Activated CD4-positive, CD25-positive, alpha-beta regulatory T cell treated with anti-CD3 and anti-CD28 coated beads, Interleukin-2, amount 50 U/mL, for 72 hours (primary cell): ENCODE measurements around the gene MYO15B.
"Not testable (repeated sequence)": the region's sequence is repeated elsewhere in the genome, so short reads cannot be mapped to it uniquely, and the experiment has no call there.

Experiments
- DNase-seq: peaks from one replicate; pipeline ENCODE4 v3.0.0; 2021

The MYO15B gene

DNA sequence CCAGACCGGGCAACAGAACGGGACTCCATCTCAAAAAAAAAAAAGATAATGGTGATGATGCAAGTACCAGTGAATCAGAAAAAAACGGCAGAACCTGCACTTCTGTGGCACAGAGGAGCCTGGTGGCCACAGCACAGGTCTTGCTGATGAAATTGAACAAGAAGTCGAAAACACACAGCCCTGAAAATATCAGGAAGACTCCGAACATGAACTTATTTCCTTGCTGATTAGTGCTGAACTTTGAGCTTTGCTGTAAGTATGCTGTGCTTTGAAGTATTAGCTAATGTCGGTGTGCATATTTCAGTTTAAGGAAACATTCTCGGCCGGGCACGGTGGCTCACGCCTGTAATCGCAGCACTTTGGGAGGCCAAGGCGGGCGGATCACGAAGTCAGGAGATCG, 10.9 kb upstream of the MYO15B start:
- no peak for DNase-seq

DNA sequence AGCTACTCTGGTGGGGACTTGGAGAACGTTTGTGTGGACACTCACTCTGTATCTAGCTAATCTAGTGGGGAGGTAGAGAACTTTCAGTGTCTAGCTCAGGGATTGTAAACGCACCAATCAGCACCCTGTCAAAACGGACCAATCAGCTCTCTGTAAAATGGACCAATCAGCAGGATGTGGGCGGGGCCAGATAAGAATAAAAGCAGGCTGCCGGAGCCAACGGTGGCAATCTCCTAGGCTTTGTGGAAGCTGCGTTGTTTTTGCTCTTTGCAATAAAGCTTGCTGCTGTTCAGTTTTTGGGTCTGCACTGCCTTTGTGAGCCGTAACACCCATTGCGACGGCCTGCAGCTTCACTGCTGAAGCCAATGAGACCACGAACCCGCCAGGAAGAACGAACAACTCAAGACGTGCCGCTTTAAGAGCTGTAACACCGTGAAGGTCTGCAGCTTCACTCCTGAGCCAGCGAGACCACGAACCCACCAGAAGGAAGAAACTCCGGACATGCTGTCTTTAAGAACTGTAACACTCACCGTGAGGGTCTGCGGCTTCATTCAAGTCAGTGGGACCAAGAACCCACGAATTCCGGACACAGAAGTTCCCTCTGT, 6.4 kb upstream of the MYO15B start:
- peak; percentile 61 for DNase-seq

- not testable (repeated sequence) for DNase-seq
Measured at GRCh38 chr17:75583197-75583596, 4.4 kb upstream of the MYO15B start.

DNA sequence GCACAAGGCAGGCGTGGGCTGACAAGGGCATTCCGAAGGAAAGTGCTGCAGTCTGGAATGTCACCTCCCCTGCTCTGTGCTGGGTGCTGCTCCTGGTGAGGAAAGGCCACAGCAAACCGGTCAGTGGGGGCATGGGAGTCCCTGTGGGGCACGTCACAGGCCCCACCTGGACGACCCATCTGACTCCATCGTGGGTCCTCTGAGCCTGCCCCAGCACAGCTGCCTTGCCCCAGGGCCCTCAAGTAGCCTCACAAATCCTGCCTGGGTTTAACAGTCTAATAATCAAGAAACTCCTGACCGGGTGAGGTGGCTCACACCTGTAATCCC, 2.8 kb upstream of the MYO15B start:
- no peak for DNase-seq

DNA sequence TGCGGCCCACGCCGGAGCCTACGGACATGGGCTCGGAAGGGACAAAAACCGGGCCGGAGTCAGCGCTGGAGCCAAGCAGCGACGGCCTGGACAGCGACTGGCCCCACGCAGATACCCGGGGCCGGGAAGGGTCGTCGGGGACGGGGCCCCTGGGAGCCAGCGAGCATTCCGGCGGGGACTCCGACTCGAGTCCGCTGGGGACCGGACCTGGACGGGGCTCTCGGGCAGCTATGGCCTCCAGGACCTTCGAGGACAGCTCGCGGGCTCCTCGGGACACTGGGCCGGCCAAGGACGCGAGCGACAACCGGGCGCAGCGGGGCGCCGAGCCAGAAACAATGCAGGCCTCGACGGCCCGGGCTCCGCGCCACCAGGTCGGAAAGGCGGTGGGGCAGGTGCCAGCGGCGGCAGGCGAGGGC, 1.0 kb downstream of the MYO15B start:
- no peak for DNase-seq

DNA sequence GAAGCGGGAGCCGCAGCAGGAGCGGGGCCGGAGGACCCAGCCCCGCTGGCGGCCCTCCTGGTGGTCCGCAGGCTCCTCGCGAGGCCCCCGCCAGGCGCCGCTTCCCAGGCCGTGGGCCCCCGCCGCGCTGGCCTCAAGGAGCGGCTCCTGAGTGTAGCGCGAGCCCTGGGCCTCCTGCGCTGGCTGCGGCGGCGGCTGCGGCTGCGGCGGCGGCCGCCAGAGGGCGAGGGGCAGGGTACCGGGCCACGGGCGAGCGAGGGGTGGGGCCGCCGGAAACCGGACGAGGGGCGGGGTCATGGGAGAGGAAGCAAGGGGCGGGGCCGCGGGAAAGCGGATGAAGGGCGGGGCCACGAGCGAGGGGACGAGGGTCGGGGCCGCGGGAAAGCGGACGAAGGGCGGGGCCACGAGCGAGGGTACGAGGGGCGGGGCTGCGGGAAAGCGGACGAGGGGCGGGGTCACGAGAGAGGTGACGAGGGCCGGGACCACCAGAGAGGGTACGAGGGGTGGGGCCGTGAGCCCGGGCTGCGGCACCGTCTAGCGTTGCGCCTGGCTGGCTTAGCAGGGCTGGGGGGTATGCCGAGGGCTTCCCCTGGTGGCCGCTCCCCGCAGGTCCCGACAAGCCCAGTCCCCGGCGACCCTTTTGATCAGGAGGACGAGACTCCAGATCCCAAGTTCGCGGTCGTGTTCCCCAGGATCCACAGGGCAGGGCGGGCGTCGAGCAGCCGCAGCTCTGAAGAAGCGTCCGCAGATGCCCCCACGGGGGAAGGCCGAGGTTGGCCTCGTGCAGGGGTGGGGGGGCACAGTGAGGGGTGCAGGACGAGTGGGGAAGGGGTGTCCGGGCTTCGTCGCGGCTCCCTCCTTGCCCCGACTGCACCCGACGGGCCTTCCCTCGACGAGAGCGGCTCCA, 1.7 kb downstream of the MYO15B start:
- peak; percentile 93 for DNase-seq

GRCh38 chr17:75589919-75590303, 2.3 kb downstream of the MYO15B start:
- DNase-seq = no peak

DNA sequence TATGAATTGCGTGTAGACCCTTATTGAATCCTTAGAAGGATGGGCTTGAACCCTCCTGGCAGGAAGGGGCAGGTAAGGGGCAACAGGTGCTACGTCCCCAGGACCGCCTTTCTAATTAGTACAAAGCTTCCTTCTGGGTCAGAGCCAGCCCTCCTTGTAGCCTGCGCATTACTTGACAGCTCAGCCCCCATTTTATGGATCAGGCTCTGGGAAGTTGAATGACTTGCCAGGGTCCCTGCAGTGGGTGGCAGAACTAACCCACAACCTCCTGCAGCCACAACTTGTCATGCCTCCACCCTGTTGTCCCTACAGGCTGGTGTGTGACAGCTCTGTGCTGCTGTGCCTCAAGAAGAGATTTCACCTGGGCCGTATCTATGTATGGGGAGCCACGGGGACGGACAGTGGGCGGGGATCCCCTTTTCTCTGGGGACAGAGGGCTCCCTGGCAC, 2.7 kb downstream of the MYO15B start:
- DNase-seq = no peak

- DNase-seq = no peak
Measured at GRCh38 chr17:75590849-75591721, 3.5 kb downstream of the MYO15B start.

DNA sequence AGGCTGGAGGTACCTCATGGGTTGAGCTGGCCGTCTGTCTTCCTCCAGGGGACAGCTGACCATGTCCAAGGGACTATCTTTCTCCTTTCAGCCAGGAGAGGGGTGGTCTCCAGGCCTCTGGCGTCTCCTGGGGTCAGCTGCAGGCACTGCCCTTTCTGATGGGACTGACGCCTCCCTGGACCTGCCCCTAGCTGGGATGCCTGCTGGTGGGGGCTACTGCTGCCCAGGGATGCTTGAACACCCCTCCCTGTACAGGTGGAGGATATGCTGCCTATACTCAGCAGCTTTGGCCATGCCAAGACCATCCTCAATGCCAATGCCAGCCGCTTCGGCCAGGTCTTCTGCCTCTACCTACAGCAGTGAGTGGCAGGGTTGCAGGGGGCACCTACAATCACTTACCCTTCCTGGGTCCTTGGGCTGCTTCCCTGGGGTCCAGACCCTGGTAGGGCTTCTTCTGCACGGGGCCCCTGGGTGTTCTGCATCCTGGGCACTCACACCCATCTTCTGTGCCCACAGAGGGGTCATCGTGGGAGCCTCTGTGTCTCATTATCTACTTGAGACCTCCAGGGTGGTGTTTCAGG, 4.2 kb downstream of the MYO15B start:
- no peak for DNase-seq

GRCh38 chr17:75592348-75593020, 4.9 kb downstream of the MYO15B start:
- no peak for DNase-seq

DNA sequence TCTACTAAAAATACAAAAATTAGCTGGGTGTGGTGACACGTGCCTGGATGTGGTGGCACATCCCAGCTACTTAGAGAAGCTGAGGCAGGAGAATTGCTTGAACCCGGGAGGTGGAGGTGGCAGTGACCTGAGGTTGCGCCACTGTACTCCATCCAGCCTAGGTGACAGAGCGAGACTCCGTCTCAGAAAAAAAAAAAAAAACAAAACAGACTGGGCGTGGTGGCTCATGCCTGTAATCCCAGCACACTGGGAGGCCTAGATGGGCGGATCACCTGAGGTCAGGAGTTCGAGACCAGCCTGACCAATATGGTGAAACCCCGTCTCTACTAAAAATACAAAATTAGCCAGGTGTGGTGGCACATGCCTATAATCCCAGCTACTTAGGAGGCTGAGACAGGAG, 5.8 kb downstream of the MYO15B start:
- DNase-seq = not testable (repeated sequence)

- no peak for DNase-seq
Measured at GRCh38 chr17:75594499-75595283, 7.1 kb downstream of the MYO15B start.

GRCh38 chr17:75595284-75595919, 7.8 kb downstream of the MYO15B start:
- DNase-seq = no peak

GRCh38 chr17:75595920-75596313, 8.3 kb downstream of the MYO15B start:
- no peak for DNase-seq

- DNase-seq = no peak
Measured at GRCh38 chr17:75596320-75597087, 8.9 kb downstream of the MYO15B start.

- peak; percentile 67 for DNase-seq
Measured at GRCh38 chr17:75601057-75601987, 13.7 kb downstream of the MYO15B start.

- no peak for DNase-seq
Measured at GRCh38 chr17:75602644-75603043, 15.0 kb downstream of the MYO15B start.

- no peak for DNase-seq
Measured at GRCh38 chr17:75603123-75603522, 15.5 kb downstream of the MYO15B start.
